B cell (primary cell): ENCODE data around the gene SNED1. TPM values are rescaled to one million over a fixed set of nuclear protein-coding genes. Genes with fewer than 3 reads are reported as not detected.

Experiments used
- ATAC-seq: fragments of 200-7000 bp; cut with Tn5 transposase; one replicate; pipeline ENCODE4 v1.10.0; 2021; ENCODE audit warnings: low read depth, mild to moderate bottlenecking, moderate number of reproducible peaks, moderate library complexity
- CTCF ChIA-PET: fragments of 350-600 bp; sonication (Branson Sonifier 250); formaldehyde crosslinking; loops from one replicate; lab custom pipeline; 2021; ENCODE audit warnings: antibody characterized with exemption, inconsistent platforms; lab: Charles Lee
- POLR2A ChIA-PET: fragments of 350-600 bp; sonication (Branson Sonifier 250); formaldehyde crosslinking; loops from one replicate; lab custom pipeline; 2021; ENCODE audit warnings: antibody characterized with exemption; lab: Charles Lee
- DNase-seq: peaks from one replicate; pipeline ENCODE4 v3.0.0; 2013
- H2AFZ ChIP-seq: 2 replicates; pipeline ENCODE4 v1.6.1; 2012; ENCODE audit warnings: mild to moderate bottlenecking, low read depth, low read length; ENCODE audit not compliant: insufficient read depth, poor library complexity, severe bottlenecking
- H3K27ac ChIP-seq, 2 donors: 1 replicate in 1 of 2; 2 replicates in 1 of 2; pipeline ENCODE4 v1.5.1; 2012 to 2013; ENCODE audit warnings: low read length in 2 of 2, mild to moderate bottlenecking in 2 of 2, moderate library complexity in 1 of 2
- H3K27me3 ChIP-seq, 4 experiments: fragments of 200-600 bp in 1 of 4; sonication (generic) in 1 of 4; replicated peaks in 1 of 4; 1 replicate in 2 of 4; 2 replicates in 2 of 4; pipeline versions ENCODE4 v1.6.1 to v1.7.0; 2013 to 2016; ENCODE audit warnings: low read length in 3 of 4, mild to moderate bottlenecking in 2 of 4, mixed read lengths in 1 of 4, moderate library complexity in 1 of 4; ENCODE audit not compliant: insufficient read depth in 4 of 4, control insufficient read depth in 3 of 4; ENCODE audit errors: control extremely low read depth in 1 of 4
- H3K36me3 ChIP-seq, 2 experiments: replicated peaks in 1 of 2; 1 replicate in 1 of 2; 2 replicates in 1 of 2; pipeline versions ENCODE4 v1.6.1 to v1.7.1; 2013; ENCODE audit warnings: low read length in 1 of 2; ENCODE audit not compliant: insufficient read depth in 2 of 2, control insufficient read depth in 1 of 2; ENCODE audit errors: control extremely low read depth in 1 of 2, extremely low read depth in 1 of 2
- H3K4me1 ChIP-seq, 2 donors: fragments of 200-600 bp in 1 of 2; sonication (generic) in 1 of 2; 1 replicate in 1 of 2; 2 replicates in 1 of 2; pipeline versions ENCODE4 v1.5.1 to v1.6.1; 2013 to 2017; ENCODE audit warnings: low read length in 2 of 2; ENCODE audit not compliant: control insufficient read depth in 2 of 2, insufficient read depth in 2 of 2
- H3K4me2 ChIP-seq: replicated peaks from 2 replicates; pipeline ENCODE3; 2012; ENCODE audit warnings: mild to moderate bottlenecking, low read depth, low read length; ENCODE audit not compliant: poor library complexity, severe bottlenecking
- H3K4me3 ChIP-seq, 5 experiments: fragments of 200-600 bp in 1 of 5; sonication (generic) in 1 of 5; 1 replicate in 3 of 5; 2 replicates in 2 of 5; pipeline versions ENCODE4 v1.5.1 to v1.7.0; 2011 to 2016; ENCODE audit warnings: low read length in 4 of 5, mild to moderate bottlenecking in 4 of 5, low read depth in 2 of 5, control low read depth in 1 of 5, moderate library complexity in 1 of 5; ENCODE audit not compliant: insufficient read depth in 1 of 5; ENCODE audit errors: control extremely low read depth in 1 of 5, extremely low read depth in 1 of 5
- H3K79me2 ChIP-seq: fragments of 200-600 bp; sonication (generic); one replicate; pipeline ENCODE4 v1.6.0; 2016; ENCODE audit warnings: low read length; ENCODE audit not compliant: control insufficient read depth, insufficient read depth
- H3K9ac ChIP-seq: fragments of 200-600 bp; sonication (generic); 2 replicates; pipeline ENCODE4 v1.6.1; 2017; ENCODE audit warnings: mild to moderate bottlenecking, low read length, moderate library complexity
- H3K9me3 ChIP-seq, 3 donors: one replicate each; pipeline versions ENCODE4 v1.6.1 to v1.7.1; 2013; ENCODE audit warnings: low read length in 2 of 3; ENCODE audit not compliant: control insufficient read depth in 2 of 3, insufficient read depth in 1 of 3; ENCODE audit errors: control extremely low read depth in 1 of 3
- H4K20me1 ChIP-seq: 2 replicates; pipeline ENCODE4 v1.6.0; 2012; ENCODE audit warnings: mild to moderate bottlenecking, low read length; ENCODE audit not compliant: insufficient read depth, control insufficient read depth, poor library complexity, severe bottlenecking
- H3K27ac Mint-ChIP-seq: one replicate; pipeline ENCODE4 v1.8.0; 2021; ENCODE audit warnings: mixed read lengths
- H3K27me3 Mint-ChIP-seq: one replicate; pipeline ENCODE4 v1.8.0; 2021; ENCODE audit warnings: mixed read lengths
- H3K4me1 Mint-ChIP-seq: one replicate; pipeline ENCODE4 v1.8.0; 2021; ENCODE audit warnings: mixed read lengths
- H3K4me3 Mint-ChIP-seq: one replicate; pipeline ENCODE4 v1.8.0; 2021; ENCODE audit warnings: mixed read lengths
- H3K9me3 Mint-ChIP-seq: one replicate; pipeline ENCODE4 v1.8.0; 2022; ENCODE audit warnings: mixed read lengths; ENCODE audit not compliant: insufficient read depth
- EZH2 ChIP-seq: IDR thresholded peaks from 2 replicates; pipeline ENCODE4 v1.6.1; 2012; ENCODE audit warnings: borderline replicate concordance, low read depth, mild to moderate bottlenecking, moderate library complexity, low read length; ENCODE audit not compliant: insufficient read depth, poor library complexity, severe bottlenecking
- WGBS: methylation state at CpG from one replicate; pipeline ENCODE4 v1.1.5; 2013; ENCODE audit warnings: missing lambda C conversion rate; ENCODE audit not compliant: insufficient coverage; 5-methylcytosine and 5-hydroxymethylcytosine counted together
- intact Hi-C: fragments of 100-400 bp; cut with micrococcal nuclease; formaldehyde crosslinking; loops from one replicate; pipeline ENCODE4 v1.10.0; 2022
- polyA plus RNA-seq: library from polyadenylated mRNA; depleted of rRNA; stranded (reverse); fragments of >200 nt; gene quantifications from 2 replicates; pipeline ENCODE4 v1.2.3, GENCODE V29; 2012
- total RNA-seq, 2 donors: library from RNA; stranded (reverse); fragments of 120-200 nt in 1 of 2; gene quantifications; 1 replicate in 1 of 2; 2 replicates in 1 of 2; pipeline versions ENCODE4 v1.2.3 to v1.2.4, GENCODE V29; 2013 to 2022
- TF ChIP-seq, protein P1 (sequence below): fragments of 200-600 bp; IDR thresholded peaks from one replicate; pipeline ENCODE4 v1.8.0; 2022; ENCODE audit warnings: antibody characterized with exemption, mild to moderate bottlenecking

The SNED1 gene
- total and polyA plus RNA-seq, 2 donors (not counting 1 experiment from before 2014, with no cell fraction given): 25.5 to 336 TPM

DNA sequence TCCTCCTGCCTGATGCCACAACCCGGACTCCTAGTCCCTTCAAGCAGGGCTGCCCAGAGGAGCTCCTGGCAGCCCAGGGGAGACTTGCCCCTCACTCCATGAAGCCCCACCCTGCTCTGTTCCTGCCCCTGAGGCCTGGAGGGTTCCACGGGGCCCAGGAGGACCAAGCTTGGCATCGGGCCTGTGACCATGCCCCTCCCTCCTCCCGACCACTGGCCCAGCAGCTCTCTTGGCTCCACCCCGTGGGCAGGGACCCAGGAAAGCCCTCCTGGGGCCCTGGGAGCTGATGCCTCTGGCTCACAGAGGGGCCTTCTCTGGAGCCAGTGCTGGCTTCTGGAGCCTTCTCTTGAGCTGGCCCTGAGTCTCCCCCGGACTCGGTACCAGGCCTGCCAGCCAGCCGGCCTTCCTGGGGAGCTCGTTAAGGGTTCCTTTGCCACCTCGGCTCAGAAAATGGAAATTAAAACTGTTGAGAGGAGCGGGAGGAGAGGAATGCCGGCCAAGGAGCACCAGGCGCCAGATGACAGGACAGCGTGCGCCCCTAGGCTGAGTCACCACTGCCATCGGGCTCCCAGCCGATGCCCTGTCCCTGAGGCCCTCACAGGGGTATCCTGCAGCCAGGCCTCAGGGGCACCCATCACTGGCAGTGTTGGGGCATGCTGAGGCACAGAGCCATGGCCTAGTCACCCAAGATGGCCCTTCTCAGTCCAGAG lies 40.6 kb upstream of the SNED1 start:
- Histone ChIP-seq H3K27ac (no peak overlapping the region), H4K20me1 (no peaks in the 10 kb centered on the region), H3K9ac (no peak overlapping the region), H3K4me3 (no peak overlapping the region), H3K9me3 (no peaks in the 10 kb centered on the region), H3K4me1 (no peaks in the 10 kb centered on the region), H3K36me3 (no peaks in the 10 kb centered on the region), H3K4me2 (no peak overlapping the region), H3K27me3 (peaks cover 0 to 14% (median 0%) of the 10 kb centered on the region in 4 experiments), H2AFZ (no peak overlapping the region), H3K79me2 (no peaks in the 10 kb centered on the region)
- H3K4me3 Mint-ChIP-seq: no peak overlapping the region
- H3K27ac Mint-ChIP-seq: no peak overlapping the region
- no peaks in the 10 kb centered on the region for H3K9me3 Mint-ChIP-seq
- intact Hi-C loops: no loop called here
- ChIA-PET CTCF (no interaction called here), POLR2A (no interaction called here)
- TF ChIP-seq EZH2: no peak
- TF ChIP-seq, protein P1, sequence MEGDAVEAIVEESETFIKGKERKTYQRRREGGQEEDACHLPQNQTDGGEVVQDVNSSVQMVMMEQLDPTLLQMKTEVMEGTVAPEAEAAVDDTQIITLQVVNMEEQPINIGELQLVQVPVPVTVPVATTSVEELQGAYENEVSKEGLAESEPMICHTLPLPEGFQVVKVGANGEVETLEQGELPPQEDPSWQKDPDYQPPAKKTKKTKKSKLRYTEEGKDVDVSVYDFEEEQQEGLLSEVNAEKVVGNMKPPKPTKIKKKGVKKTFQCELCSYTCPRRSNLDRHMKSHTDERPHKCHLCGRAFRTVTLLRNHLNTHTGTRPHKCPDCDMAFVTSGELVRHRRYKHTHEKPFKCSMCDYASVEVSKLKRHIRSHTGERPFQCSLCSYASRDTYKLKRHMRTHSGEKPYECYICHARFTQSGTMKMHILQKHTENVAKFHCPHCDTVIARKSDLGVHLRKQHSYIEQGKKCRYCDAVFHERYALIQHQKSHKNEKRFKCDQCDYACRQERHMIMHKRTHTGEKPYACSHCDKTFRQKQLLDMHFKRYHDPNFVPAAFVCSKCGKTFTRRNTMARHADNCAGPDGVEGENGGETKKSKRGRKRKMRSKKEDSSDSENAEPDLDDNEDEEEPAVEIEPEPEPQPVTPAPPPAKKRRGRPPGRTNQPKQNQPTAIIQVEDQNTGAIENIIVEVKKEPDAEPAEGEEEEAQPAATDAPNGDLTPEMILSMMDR: no peak
- ATAC-seq (no peak), DNase-seq (no peak)
- 79% methylated on average over 15 of the region's 17 CpGs for WGBS
- no peaks in the 10 kb centered on the region for H3K4me1 Mint-ChIP-seq
- H3K27me3 Mint-ChIP-seq: peaks cover 7% of the 10 kb centered on the region
